NCI-H446 treated with DMSO at 0.1 percent for 48 hours (cell line): ENCODE data around the gene HKDC1.
"Not testable (repeated sequence)": the region's sequence is repeated elsewhere in the genome, so short reads cannot be mapped to it uniquely, and the experiment has no call there.

Experiments
- DNase-seq: peaks from one replicate; lab custom pipeline; 2025; lab: John Stamatoyannopoulos, UW

Gene HKDC1

DNA sequence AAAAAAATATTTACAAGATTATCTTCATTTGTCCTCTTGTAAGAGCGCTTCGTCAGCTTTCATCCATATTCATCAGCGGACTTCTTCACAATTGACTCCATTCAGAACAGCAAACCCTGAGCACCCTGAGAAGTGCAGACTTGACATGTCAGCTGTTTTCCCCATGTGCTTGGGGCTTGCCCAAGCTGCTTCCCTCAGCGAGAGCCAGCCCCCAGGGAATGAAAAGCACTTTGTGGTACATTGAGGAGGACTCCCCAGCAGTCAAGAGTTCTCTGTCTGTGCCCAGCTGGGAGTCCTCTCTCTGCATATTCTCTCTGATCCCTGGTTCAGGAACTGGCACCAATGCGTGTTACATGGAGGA is 22.7 kb downstream of the HKDC1 start:
- DNase-seq = no peak

DNA sequence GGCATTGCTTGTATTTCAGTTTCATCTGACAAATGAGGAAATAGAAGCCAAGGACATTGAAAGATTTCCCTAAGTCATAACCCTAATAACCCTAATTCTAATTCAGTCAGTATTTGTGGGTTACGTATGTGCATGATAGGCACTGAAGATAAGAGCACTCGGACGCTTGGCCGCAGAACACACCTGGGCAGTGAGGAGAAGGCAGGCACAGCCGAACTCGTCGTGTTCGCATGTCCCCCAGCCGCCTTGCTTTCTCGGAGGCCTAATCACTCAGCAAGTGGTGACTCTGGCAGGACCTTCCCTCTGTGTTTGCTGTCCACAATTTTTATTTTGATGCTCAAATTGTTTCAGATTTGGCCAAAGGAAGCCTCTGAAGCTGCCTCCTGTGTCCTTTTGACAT is 23.7 kb downstream of the HKDC1 start:
- no peak for DNase-seq

DNA sequence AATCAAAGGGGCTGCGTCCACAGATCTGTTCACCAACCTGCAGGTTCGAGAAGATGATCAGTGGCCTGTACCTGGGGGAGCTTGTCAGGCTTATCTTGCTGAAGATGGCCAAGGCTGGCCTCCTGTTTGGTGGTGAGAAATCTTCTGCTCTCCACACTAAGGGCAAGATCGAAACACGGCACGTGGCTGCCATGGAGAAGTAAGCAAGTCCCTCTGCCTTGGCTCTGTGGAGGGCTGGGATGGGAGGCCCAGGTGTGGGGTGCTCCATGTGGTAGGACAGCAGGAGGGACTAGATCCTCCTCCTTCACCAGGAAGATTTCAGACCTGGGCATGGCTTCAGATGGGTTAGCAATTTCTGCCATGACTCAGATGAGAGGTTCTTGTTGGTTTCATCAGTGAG is 25.9 kb downstream of the HKDC1 start:
- DNase-seq = no peak

DNA sequence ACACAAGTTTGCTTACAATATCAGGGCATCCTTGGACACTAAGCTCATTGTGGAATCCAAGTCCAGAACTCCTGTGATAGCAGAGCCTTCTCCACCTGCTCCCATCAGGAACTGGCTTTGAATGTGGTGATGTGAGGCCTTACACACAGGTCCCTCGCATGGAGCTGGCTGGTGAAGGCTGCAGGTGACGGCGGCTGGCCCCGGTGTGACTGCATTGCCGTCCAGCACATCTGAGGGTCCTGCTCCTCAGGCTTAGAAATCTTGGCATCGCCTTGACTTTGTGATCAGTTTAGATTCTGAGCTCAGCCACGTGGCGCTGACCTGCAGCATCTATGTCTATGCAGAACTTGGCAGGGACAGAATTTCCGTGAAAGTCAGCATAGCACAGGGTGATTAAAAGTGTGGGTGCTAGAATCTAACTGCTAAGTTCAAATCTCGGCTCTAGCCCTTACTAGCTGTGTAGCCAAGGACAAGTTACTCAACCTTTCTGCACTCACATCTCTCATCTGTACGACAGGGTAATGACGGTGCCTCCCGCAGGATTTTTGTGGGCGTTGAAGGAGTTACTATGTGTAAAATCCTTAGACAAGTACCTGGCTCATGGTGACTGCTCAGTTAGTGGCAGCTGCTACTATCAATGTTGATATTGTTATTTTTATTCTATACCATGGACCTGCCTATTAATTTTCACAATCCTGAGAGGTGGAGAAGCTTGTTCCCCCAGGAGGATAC is 26.6 kb downstream of the HKDC1 start:
- no peak for DNase-seq

DNA sequence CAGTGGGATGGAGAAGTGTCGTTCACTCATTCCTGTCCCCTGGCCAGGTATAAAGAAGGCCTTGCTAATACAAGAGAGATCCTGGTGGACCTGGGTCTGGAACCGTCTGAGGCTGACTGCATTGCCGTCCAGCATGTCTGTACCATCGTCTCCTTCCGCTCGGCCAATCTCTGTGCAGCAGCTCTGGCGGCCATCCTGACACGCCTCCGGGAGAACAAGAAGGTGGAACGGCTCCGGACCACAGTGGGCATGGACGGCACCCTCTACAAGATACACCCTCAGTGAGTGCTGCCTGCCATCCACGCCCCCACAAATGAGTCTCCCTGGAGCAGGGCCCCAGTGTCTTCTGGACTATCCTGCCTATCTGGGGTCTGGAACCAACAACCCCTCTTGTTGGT is 27.2 kb downstream of the HKDC1 start:
- DNase-seq = no peak

DNA sequence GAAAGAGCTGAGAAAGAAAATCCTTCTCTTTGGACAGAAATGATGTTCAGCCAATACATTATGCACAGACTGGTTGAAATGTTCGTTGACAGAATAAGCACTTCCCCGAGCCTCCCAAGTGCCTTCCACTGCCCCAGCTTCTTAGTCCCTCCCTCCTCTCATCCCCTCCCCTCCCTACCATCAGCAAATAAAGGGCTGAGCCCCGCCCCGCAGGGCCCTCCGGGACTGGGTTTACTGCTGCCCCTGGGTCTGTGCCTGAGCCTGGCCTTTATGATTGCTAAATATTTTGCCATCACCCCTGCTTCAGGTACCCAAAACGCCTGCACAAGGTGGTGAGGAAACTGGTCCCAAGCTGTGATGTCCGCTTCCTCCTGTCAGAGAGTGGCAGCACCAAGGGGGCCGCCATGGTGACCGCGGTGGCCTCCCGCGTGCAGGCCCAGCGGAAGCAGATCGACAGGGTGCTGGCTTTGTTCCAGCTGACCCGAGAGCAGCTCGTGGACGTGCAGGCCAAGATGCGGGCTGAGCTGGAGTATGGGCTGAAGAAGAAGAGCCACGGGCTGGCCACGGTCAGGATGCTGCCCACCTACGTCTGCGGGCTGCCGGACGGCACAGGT is 28.1 kb downstream of the HKDC1 start:
- no peak for DNase-seq

DNA sequence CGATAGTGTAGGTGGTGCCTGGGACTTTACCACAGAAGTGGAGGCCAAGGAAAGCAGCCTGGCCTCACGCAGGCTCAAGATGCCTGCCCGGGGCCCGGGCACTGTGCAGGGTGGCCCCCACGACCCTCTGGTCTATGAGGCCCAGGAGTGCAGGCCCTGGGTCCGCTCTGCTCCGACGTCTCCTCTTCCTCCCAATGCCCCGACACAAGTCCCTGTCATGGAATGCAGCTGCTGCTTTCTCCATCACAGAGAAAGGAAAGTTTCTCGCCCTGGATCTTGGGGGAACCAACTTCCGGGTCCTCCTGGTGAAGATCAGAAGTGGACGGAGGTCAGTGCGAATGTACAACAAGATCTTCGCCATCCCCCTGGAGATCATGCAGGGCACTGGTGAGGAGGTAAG is 29.9 kb downstream of the HKDC1 start:
- no peak for DNase-seq

DNA sequence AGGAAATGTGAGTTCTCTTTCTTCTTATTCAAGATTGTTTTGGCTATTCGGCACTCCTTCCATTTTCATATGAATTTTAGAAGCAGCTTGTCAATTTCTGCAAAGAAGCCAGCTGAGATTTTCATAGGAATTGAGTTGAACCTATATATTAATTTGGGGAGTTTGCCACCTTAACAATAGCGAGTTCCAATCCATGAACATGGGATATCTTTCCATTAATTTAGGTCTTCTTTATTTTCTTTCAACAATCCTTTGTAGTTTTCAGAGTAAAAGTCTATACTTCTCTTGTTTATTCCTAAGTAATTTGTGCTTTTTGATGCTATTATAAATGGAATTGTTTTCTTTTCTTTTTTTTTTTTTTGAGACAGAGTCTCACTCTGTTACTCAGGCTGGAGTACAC is 31.3 kb downstream of the HKDC1 start:
- not testable (repeated sequence) for DNase-seq

DNA sequence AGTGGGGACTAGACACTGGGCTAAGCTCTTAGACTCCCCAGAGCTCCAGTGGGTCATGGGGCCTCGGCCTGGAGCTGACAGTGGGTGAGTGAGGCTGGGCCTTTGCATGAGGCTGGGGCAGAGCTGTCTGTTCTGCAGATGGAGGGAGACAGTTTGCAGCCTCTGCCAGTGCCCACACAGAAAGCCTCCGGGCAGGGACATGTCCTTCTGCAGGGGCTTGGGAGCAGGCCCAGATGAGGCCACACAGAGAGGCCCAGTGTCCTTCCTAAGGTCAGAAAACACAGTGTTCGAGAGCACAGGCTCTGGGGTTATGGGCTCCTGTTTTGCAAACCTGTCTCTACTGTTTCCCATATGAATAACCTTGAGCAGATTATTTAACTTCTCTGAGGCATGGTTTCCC is 33.0 kb downstream of the HKDC1 start:
- no peak for DNase-seq

DNA sequence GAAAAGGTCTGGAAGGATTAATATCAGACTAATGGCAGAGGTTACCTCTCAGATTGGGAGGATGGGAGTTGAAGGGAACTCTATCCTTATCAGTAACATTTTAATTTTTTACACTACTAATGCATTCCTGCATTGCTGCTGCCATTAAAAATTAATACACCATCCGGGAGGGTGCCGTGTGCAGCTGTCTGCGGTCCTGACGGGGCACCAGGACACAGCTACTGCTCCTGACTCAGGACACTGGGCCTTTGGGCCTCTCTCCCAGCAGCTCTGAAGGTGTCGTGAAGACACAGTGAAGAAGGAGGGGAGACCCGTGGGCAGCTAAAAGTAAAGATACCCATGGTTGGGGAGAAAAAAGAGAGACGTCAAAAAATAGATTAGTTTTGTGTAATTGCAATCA is 34.7 kb downstream of the HKDC1 start:
- DNase-seq = no peak

DNA sequence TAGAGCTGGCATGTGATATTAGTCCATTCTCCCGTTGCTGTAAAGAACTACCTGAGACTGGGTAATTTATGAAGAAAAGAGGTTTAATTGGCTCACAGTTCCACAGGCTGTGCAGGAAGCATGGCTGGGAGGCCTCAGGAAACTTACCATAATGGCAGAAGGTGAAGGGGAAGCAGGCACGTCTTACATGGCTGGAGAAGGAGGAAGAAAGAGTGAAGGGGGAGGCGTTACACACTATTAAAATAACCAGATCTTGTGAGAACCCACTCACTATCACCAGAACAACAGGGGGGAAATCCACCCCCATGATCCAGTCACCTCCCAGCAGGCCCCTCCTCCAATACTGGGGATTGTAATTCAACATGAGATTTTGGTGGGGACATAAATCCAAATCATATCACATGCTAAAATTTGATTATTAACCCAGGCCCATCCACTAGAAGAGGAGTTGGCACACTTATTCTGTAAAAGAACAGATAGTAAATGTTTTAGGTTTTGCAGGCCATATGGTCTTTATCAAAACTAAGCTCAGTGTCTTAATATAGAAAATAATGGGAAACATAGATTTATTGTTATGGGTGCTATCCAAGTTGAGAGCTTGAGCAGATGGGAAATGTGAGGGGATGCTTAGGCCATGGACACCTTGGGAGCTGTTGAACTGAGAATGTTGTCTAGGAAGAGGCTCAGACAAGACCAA is 39.6 kb downstream of the HKDC1 start:
- DNase-seq = no peak

DNA sequence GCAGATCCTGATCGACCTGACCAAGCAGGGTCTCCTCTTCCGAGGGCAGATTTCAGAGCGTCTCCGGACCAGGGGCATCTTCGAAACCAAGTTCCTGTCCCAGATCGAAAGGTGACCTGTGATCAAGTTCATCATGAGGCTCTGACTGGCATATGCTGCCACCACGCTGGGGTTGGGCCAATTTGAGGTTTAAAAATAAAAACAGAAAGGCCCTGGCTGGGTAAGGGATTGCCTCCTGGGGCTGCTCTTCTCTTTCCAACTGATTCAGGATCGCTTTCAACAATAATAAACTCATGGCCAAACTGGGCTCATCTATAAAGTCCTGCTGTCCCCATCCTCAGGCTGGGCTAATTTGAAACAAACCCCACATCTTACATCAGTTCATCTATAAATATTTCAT is 41.1 kb downstream of the HKDC1 start:
- DNase-seq = no peak

DNA sequence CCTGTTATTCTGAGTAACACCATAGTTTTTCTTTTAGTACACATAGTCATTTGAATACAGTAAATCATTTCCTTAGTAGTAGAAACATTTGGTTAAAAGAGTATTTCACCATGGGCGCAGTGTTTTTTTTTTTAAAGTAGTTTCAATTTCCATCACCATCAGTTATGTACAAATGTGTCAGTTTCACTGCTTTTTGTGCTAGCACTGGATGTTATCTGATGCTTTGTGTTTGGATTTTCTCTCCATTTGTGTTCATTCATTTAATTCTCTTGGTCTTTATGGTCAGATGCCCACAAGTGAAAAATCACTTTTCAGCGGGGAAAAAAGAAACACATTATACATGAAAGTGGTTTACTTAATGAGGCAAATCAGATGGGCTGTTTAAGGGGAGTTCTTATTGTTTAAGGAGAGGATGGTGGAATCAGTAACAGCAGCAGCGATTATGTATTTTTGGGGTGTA is 42.2 kb downstream of the HKDC1 start:
- DNase-seq = no peak

DNA sequence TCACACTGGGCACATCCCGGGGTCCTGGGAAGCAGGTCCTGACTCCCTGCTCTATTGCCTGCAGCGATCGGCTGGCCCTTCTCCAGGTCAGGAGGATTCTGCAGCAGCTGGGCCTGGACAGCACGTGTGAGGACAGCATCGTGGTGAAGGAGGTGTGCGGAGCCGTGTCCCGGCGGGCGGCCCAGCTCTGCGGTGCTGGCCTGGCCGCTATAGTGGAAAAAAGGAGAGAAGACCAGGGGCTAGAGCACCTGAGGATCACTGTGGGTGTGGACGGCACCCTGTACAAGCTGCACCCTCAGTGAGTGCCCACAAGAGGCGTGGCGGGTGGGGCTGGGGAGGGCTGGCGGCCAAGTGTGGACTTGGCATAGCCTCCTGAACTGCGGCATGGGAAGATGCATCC is 45.4 kb downstream of the HKDC1 start:
- no peak for DNase-seq

DNA sequence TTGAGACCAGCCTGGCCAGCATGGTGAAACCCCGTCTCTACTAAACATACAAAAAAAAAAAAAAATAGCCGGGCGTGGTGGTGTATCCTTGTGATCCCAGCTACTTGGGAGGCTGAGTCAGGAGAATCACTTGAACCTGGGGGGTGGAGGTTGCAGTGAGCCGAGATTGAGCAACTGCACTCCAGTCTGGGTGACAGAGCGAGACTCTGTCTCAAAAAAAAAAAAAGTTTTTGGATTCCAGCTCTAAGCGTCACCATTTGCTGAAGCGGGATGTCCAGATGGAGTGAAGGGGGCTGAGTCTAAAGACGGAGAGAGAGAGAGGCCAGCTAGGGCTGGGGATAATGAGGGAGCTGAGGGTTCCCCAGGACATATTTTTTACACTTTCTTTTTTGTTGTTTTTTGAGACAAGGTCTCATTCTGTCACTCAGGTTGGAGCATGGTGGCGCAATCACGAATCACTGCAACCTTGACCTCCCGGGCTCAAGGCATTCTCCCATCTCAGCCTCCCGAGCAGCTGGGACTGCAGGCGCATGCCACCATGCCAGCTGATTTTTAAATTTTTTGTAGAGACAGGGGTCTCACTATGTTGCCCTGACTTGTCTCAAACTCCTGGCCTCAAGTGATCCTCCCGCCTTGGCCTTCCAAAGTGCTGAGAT is 48.8 kb downstream of the HKDC1 start:
- no peak for DNase-seq

DNA sequence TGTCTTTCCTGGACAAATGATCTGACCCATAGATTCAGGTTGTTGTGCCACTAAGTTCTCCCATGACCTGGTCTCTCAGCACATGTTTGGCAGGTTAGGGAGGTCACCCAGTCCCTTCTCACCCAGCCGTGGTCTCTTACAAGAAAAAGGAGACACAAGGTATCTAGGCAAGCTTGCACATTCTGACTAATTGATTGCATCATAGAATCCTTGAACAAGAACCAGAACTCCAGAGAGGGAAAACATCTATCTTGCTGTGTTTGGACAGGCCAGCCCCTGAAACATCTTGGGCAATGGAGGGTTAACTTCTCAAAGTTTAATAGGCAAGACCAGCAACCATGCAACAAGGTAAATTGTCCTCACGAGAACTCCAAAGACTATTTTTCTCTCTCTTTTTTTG is 49.6 kb downstream of the HKDC1 start:
- no peak for DNase-seq

DNA sequence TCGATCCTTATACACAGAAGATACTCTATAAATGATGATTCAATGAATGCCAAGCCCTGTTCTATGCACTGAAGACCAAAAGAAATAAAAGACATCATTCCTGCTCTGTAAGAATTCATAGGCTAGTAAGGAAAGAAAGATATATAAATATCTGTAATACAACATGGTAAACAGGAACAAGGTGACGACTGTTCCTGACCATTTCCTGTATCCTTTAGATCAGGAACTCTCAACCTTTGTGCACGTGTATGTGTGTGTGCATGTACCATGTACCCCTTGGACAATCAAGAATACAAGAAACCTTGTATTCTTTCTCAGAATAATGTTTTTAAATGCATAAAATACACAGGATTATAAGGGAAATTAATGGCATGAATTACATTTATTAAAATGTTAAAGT is 50.9 kb downstream of the HKDC1 start:
- DNase-seq = no peak

DNA sequence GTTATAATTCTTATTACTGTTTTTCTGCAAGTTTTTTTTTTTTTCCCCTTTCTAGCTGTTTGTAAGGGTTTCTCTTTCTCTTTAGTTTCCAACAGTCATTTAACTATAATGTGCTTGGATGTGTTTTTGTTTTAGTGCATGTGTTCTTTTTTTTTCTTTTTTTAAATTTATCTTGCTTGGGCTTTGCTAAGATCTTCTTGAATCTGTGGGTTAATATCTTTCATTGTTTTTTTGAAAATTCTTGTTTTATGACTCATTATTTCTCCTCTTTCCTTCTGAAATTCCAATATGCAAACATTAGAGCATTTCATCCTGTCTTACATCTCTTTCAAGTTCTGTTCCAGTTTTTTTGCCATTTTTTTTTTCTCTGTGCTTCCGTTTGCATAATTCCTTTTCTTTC is 52.5 kb downstream of the HKDC1 start:
- no peak for DNase-seq

DNA sequence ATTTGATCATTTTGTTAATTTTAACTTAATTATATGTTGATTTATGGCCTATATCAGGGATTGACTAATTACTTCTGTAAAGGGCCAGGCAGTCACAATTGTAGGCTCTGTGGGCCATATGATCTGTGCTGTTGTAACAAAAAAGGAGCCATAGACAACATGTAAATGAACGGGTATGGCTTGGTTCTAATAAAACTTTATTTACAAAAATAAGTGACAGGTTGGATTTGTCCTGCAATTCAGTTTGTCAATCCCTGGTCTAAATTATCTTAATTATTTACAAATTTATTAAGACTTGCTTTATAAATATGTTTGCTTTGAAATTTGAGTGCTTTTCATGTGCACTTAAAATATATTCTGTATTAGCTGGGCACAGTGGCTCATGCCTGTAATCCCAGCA is 55.3 kb downstream of the HKDC1 start:
- DNase-seq = no peak

DNA sequence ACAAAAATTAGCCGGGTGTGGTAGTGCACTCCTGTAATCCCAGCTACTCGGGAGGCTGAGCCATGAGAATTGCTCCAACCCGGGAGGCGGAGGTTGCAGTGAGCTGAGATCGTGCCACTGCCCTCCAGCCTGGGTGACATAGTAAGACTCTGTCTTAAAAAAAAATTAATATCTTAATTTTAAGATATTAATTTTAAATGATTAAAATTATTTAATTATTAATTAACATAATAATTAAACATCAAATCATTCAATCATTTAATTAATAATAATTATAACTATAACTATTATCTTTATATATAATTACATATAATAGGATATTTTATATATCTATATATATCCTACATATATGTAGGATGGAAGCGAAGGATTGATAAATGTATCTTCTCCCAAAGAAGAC is 56.4 kb downstream of the HKDC1 start:
- no peak for DNase-seq

DNA sequence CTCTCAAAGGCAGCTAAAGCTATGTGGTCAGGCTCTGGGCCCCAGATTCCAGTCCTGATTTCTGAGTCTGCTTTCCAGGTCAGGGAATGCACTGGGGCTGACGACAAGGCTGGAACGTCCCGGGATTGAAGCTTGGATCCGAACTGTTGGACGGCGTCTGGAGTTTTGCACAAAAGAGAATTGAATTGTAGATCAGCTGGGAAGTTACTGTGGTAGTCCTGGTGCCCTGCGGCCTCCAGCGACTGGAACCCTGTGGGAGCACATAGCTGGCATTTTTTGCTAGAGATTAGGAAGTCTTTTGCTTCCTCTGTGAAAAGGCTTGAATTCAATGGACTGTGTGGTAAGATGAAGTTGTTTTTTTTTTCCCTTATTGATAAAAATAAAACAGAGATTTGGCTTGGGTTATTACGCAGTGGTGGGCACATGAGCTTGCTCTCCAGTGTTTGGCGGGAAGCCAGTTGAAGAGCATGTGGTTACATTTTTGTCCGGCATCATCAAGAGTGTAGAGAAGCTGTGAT is 58.4 kb downstream of the HKDC1 start, which contains the start of gene HK1:
Gene HK1 (plus strand): TSS at position 51 of the 518 bp plus-strand sequence.
- DNase-seq = no peak

DNA sequence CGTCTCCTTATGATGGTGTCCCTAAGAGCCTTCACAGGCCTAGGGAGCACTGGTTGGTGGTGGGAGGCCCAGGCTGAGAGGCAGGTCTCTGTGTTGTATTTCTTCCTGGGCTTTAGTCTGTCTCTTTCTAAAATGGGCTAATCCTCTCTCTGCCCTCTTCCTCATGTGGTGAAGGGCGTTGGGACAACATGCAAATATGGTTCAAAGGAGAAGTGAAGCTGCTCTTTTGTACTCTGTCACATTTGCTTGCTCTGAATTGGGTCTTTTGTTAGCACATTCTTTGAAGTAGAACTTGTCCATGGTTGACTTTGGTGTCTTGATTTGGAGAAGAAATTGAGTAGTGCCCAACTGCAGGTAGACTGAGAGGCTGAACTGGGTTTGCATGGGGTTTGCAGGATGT is 59.0 kb downstream of the HKDC1 start:
- DNase-seq = no peak
